Body of pancreas (tissue), 4 donors: Measurements from ENCODE around the gene CEP85L. TPM values are rescaled to one million over a fixed set of nuclear protein-coding genes. Genes with fewer than 3 reads are reported as not detected.

Experiments used
- ATAC-seq: fragments of 150-250 bp; one replicate; pipeline ENCODE4 v1.9.1; 2016
- DNase-seq, 4 donors: peaks; one replicate each; pipeline ENCODE4 v3.0.0-alpha.2; 2019
- H3K27ac ChIP-seq, 4 donors: fragments of 200-600 bp; sonication (generic); 1 replicate in 3 of 4; 2 replicates in 1 of 4; pipeline versions ENCODE4 v1.5.1 to v1.6.1; 2016 to 2019; ENCODE audit warnings: mild to moderate bottlenecking in 1 of 4, mixed read lengths in 1 of 4, moderate library complexity in 1 of 4
- H3K27me3 ChIP-seq, 2 donors: fragments of 200-600 bp; sonication (generic); one replicate each; pipeline ENCODE4 v1.6.0; 2016; ENCODE audit warnings: mild to moderate bottlenecking in 1 of 2
- H3K36me3 ChIP-seq, 2 donors: fragments of 200-600 bp; sonication (generic); replicated peaks in 1 of 2; 2 replicates each; pipeline ENCODE4 v1.5.1; 2016; ENCODE audit warnings: low read depth in 2 of 2; ENCODE audit not compliant: insufficient read depth in 1 of 2
- H3K4me1 ChIP-seq: fragments of 200-600 bp; sonication (generic); one replicate; pipeline ENCODE4 v1.6.0; 2016
- H3K4me3 ChIP-seq, 2 donors: fragments of 200-600 bp; sonication (generic); 1 replicate in 1 of 2; 2 replicates in 1 of 2; pipeline ENCODE4 v1.5.1; 2016 to 2019
- H3K9me3 ChIP-seq, 3 donors: fragments of 200-600 bp; sonication (generic); 1 replicate in 2 of 3; 2 replicates in 1 of 3; pipeline ENCODE4 v1.5.1; 2016
- POLR2A ChIP-seq, 3 donors: fragments of 450-650 bp; IDR thresholded peaks; one replicate each; pipeline ENCODE4 v1.6.1; 2016; ENCODE audit warnings: antibody characterized with exemption in 3 of 3, mild to moderate bottlenecking in 2 of 3
- WGBS, 2 donors: methylation state at CpG; one replicate each; pipeline ENCODE4 v1.1.5; 2017; 5-methylcytosine and 5-hydroxymethylcytosine counted together
- intact Hi-C: fragments of 100-400 bp; cut with DNase I; formaldehyde crosslinking; loops from one replicate; pipeline ENCODE4 v1.15.1; 2023
- total RNA-seq, 2 donors: library from RNA; depleted of rRNA; stranded (reverse); fragments of >200 nt; gene quantifications; one replicate each; pipeline ENCODE4 v1.1.0, GENCODE V29; 2016
- TF ChIP-seq, protein P1 (sequence below), 7 experiments: fragments of 450-650 bp in 4 of 7; fragments of 200-600 bp in 3 of 7; sonication (generic) in 3 of 7; IDR thresholded peaks; one replicate each; pipeline ENCODE4 v1.5.1; 2016 to 2019; ENCODE audit warnings: antibody characterized with exemption in 7 of 7

Gene CEP85L
- total RNA-seq, 2 donors from 2014 or later = 8.2 to 9.9 TPM

DNA sequence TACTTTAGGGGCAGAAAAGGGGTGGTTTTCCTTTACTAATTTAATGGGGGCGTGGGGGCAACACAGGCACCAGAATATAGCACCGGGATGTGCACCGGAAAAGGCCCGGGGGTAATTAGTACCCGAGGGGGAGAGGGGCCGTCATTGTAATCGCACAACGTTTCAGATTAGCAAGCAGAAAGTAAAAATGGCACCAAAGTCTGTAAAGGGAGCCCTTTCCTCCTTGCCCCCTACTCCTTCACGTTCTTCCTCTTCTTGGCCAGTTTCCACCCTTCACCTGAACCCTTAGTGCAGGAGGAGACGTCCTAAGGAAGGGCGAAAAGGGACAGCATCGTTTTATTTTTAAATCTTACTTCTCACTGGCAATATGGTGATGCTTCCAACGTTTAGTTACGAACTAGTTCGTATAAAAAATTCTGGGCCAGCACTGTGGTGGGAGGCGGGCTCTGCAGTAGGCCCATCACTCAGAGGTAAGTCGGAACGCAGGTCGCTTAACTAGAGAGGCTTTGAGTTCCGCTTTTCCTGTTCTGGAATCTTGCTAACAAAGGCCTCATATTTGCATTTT is 742 bp upstream of the CEP85L start:
- Histone ChIP-seq H3K4me3 (peak overlapping the region; percentile 26 to 69), H3K36me3 (no peaks in the 10 kb centered on the region), H3K4me1 (peaks cover 16% of the 10 kb centered on the region), H3K9me3 (no peaks in the 10 kb centered on the region), H3K27ac (peak overlapping the region in 3 of 4 donors; percentile 96 to 99 (median 98)), H3K27me3 (no peaks in the 10 kb centered on the region)
- intact Hi-C loops = no loop called here
- 40% methylated on average over 20 of the region's 20 CpGs for WGBS, 2 donors
- ATAC-seq = no peak
- no peak for DNase-seq
- no peak for TF ChIP-seq POLR2A (IDR thresholded peaks at IDR 0.05)
- TF ChIP-seq, protein P1, sequence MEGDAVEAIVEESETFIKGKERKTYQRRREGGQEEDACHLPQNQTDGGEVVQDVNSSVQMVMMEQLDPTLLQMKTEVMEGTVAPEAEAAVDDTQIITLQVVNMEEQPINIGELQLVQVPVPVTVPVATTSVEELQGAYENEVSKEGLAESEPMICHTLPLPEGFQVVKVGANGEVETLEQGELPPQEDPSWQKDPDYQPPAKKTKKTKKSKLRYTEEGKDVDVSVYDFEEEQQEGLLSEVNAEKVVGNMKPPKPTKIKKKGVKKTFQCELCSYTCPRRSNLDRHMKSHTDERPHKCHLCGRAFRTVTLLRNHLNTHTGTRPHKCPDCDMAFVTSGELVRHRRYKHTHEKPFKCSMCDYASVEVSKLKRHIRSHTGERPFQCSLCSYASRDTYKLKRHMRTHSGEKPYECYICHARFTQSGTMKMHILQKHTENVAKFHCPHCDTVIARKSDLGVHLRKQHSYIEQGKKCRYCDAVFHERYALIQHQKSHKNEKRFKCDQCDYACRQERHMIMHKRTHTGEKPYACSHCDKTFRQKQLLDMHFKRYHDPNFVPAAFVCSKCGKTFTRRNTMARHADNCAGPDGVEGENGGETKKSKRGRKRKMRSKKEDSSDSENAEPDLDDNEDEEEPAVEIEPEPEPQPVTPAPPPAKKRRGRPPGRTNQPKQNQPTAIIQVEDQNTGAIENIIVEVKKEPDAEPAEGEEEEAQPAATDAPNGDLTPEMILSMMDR (IDR thresholded peaks at IDR 0.05) = no peak

DNA sequence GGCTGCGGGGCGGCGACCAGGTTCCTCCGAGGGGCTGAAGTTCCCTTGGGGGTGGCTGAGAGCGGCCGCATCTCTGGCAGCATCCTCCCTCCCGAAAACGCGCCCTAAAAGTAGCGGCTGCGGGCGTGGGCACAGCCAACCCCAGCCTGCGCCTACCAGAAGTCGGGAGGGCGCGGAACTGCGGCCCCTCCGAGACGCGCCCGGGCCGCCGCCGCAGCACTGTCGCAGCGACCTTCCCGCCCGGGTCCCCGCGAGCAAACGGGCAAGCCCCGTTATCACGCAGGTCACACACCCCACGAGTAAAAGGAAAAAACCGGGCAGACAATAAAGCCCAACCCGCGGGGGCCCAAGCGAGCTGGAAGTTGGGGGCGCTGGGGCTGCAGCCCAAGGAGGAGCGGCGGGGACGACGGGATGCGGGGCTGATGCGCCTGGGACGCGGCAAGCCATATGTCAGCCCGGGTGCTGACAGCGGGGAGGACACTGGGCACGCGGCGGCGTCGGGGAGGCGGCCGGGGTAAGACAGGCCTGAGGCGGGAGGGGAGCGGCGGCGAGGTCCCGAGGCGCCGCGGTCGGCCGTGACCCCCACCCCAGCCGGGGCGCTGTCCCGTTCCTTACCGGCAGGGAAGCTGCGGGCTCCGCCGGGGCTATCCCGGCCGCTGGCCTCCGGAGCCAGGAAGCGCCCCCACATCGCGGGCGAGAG is 659 bp downstream of the CEP85L start:
- Histone ChIP-seq H3K27ac (peak overlapping the region; percentile 76 to 99 (median 97)), H3K36me3 (no peaks in the 10 kb centered on the region), H3K4me3 (peak overlapping the region; percentile 69 to 87), H3K27me3 (no peaks in the 10 kb centered on the region), H3K9me3 (no peaks in the 10 kb centered on the region), H3K4me1 (peaks cover 16% of the 10 kb centered on the region)
- peak in 2 of 3 donors; percentile 11 to 20 for TF ChIP-seq POLR2A (IDR thresholded peaks at IDR 0.05)
- TF ChIP-seq, protein P1 (IDR thresholded peaks at IDR 0.05) = peak in 4 of 7 experiments; percentile 29 to 48 (median 41)
- peak; percentile 36 to 50 (median 42) for DNase-seq
- ATAC-seq = peak; percentile 64
- intact Hi-C loops = no loop called here
- WGBS, 2 donors = 0 to 1% methylated on average over 2 to 61 of the region's 80 CpGs

DNA sequence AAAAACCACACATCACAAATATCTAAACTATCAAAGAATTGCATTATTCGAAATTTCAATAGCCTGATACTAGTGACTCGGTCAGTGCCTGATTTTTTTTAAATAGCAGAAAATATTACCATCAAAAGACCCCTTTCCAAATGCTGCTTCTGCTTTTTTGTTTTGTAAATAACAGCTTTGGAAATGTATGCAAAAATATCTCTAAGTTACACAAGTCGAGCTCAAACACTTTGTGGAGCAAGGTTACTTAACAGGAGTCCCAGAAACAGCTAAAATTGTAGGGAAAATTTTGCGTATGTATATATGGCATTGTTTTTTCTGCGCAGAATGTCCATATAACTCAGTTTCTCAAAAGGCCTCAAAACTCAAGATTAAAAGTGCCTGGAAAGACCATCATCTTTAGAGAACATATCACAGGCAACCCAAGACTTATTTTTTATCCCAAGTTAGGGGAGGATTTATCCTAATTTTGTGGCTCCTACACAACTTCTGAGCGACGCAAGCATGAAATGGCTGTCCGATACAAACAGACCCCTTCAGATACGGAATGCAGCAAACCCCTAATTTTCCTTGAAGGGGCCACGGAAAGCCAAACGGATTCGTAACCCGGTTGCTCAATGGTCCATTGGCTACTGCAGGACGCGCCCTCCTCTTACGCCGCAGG is 1.3 kb downstream of the CEP85L start:
- no peaks in the 10 kb centered on the region for H3K27me3 ChIP-seq
- peak in 2 of 4 donors; percentile 38 to 54 for DNase-seq
- no peaks in the 10 kb centered on the region for H3K9me3 ChIP-seq
- intact Hi-C loops = no loop called here
- H3K36me3 ChIP-seq = no peaks in the 10 kb centered on the region
- peak in 1 of 3 donors; percentile 2 for TF ChIP-seq POLR2A (IDR thresholded peaks at IDR 0.05)
- TF ChIP-seq, protein P1 (IDR thresholded peaks at IDR 0.05) = no peak
- ATAC-seq = peak; percentile 19
- H3K27ac ChIP-seq = peak overlapping the region; percentile 76 to 99 (median 97)
- H3K4me1 ChIP-seq = peaks cover 23% of the 10 kb centered on the region
- H3K4me3 ChIP-seq = peak overlapping the region; percentile 69 to 87
- WGBS, 2 donors = 8 to 10% methylated on average over 13 to 17 of the region's 17 CpGs

DNA sequence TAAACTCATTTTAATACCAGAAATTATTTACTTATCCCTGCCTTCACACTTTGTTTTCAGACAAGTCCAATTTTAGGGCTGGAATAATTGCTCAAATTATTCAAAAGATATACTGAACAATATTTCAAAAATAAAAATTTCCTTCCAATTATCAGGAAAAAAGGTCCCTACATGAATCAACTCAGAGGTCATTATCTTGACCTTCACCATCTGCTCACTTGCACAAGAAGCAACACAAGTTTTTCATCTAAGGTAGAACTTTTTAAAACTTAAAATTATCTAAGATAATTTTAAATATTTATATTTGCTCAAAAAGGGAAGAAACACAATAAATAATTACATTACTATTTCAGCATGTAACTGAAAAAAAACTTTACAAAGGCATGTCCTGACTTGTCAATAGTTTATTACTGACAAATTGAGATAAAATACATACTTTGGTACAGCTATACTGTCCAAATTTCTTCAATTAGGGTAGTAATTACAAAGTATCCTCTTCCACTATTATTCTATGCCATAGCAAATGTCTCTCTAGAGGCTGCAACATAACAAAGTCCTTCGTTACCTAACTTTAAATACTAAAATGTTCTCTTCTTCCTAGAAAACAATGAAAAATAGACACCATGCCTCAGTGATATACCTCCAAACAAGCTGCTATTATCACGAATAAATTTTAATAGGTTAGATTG is 2.4 kb downstream of the CEP85L start:
- intact Hi-C loops = no loop called here
- 50 to 53% methylated on average over 2 of the region's 2 CpGs for WGBS, 2 donors
- no peak for DNase-seq
- no peak for TF ChIP-seq POLR2A (IDR thresholded peaks at IDR 0.05)
- TF ChIP-seq, protein P1 (IDR thresholded peaks at IDR 0.05) = no peak
- no peaks in the 10 kb centered on the region for H3K9me3 ChIP-seq
- no peak overlapping the region for H3K4me3 ChIP-seq
- H3K27ac ChIP-seq = no peak overlapping the region
- peaks cover 26% of the 10 kb centered on the region for H3K4me1 ChIP-seq
- no peak for ATAC-seq
- H3K36me3 ChIP-seq = no peaks in the 10 kb centered on the region
- no peaks in the 10 kb centered on the region for H3K27me3 ChIP-seq
